Stimulated activated naive CD8-positive, alpha-beta T cell treated with anti-CD3 and anti-CD28 coated beads, Interleukin-15, Interleukin-2, amounts not matched to agents 100 ng/mL and 50 ng/mL, for 24 hours (primary cell): ENCODE measurements around the gene TNPO3.

Source experiments
- H3K27ac Mint-ChIP-seq: one replicate; pipeline ENCODE4 v1.8.0; 2021; ENCODE audit warnings: mild to moderate bottlenecking, mixed read lengths
- H3K27me3 Mint-ChIP-seq: one replicate; pipeline ENCODE4 v1.8.0; 2021; ENCODE audit warnings: mixed read lengths
- H3K36me3 Mint-ChIP-seq: one replicate; pipeline ENCODE4 v1.8.0; 2021; ENCODE audit warnings: low read depth, mixed read lengths
- H3K4me1 Mint-ChIP-seq: one replicate; pipeline ENCODE4 v1.8.0; 2021; ENCODE audit warnings: low read depth, mixed read lengths
- H3K4me3 Mint-ChIP-seq: one replicate; pipeline ENCODE4 v1.8.0; 2021; ENCODE audit warnings: mild to moderate bottlenecking, mixed read lengths
- H3K9me3 Mint-ChIP-seq: one replicate; pipeline ENCODE4 v1.8.0; 2021; ENCODE audit warnings: mixed read lengths

Gene TNPO3

GRCh38 chr7:128911423-128912031, 143.4 kb downstream of the TNPO3 start:
- Mint-ChIP-seq H3K4me3 (no peak overlapping the region), H3K36me3 (no peaks in the 10 kb centered on the region), H3K4me1 (peaks cover 9% of the 10 kb centered on the region), H3K27me3 (peaks cover 57% of the 10 kb centered on the region), H3K9me3 (no peaks in the 10 kb centered on the region), H3K27ac (no peak overlapping the region)

- peaks cover 9% of the 10 kb centered on the region for H3K4me1 Mint-ChIP-seq
- H3K36me3 Mint-ChIP-seq: no peaks in the 10 kb centered on the region
- no peak within 1 kb of the TSS for H3K27ac Mint-ChIP-seq
- H3K4me3 Mint-ChIP-seq: no peak within 1 kb of the TSS
- H3K9me3 Mint-ChIP-seq: no peaks in the 10 kb centered on the region
- H3K27me3 Mint-ChIP-seq: peaks cover 53% of the 10 kb centered on the region
Measured at GRCh38 chr7:128910569-128910945, 144.4 kb downstream of the TNPO3 start, which contains the start of gene KCP. Gene KCP, minus strand, starts transcription at chr7:128910709. Its CDS starts 33 bp downstream, at chr7:128910676.

GRCh38 chr7:128909625-128910568, 145.0 kb downstream of the TNPO3 start:
- Mint-ChIP-seq H3K9me3 (no peaks in the 10 kb centered on the region), H3K4me3 (no peak overlapping the region), H3K36me3 (no peaks in the 10 kb centered on the region), H3K27ac (no peak overlapping the region), H3K4me1 (peaks cover 5% of the 10 kb centered on the region), H3K27me3 (peaks cover 49% of the 10 kb centered on the region)

GRCh38 chr7:128908750-128909624, 145.9 kb downstream of the TNPO3 start:
- no peak overlapping the region for H3K27ac Mint-ChIP-seq
- H3K36me3 Mint-ChIP-seq: no peaks in the 10 kb centered on the region
- no peak overlapping the region for H3K4me3 Mint-ChIP-seq
- H3K9me3 Mint-ChIP-seq: no peaks in the 10 kb centered on the region
- H3K27me3 Mint-ChIP-seq: peaks cover 43% of the 10 kb centered on the region
- no peaks in the 10 kb centered on the region for H3K4me1 Mint-ChIP-seq

GRCh38 chr7:128906766-128907559, 147.9 kb downstream of the TNPO3 start:
- Mint-ChIP-seq H3K27me3 (peaks cover 38% of the 10 kb centered on the region), H3K4me3 (no peak overlapping the region), H3K27ac (no peak overlapping the region), H3K4me1 (no peaks in the 10 kb centered on the region), H3K9me3 (no peaks in the 10 kb centered on the region), H3K36me3 (no peaks in the 10 kb centered on the region)

- Mint-ChIP-seq H3K27ac (no peak overlapping the region), H3K27me3 (peaks cover 35% of the 10 kb centered on the region), H3K9me3 (no peaks in the 10 kb centered on the region), H3K4me3 (no peak overlapping the region), H3K36me3 (no peaks in the 10 kb centered on the region), H3K4me1 (no peaks in the 10 kb centered on the region)
Measured at GRCh38 chr7:128906001-128906765, 148.7 kb downstream of the TNPO3 start.

GRCh38 chr7:128904381-128905197, 150.3 kb downstream of the TNPO3 start:
- Mint-ChIP-seq H3K27ac (no peak overlapping the region), H3K4me3 (no peak overlapping the region), H3K27me3 (peaks cover 31% of the 10 kb centered on the region), H3K4me1 (no peaks in the 10 kb centered on the region), H3K36me3 (no peaks in the 10 kb centered on the region), H3K9me3 (peaks cover 5% of the 10 kb centered on the region)
